Skin of body (tissue), 2 donors: Measurements from ENCODE around the gene REG3G. TPM values are rescaled to one million over a fixed set of nuclear protein-coding genes. Genes with fewer than 3 reads are reported as not detected.
"Not testable (repeated sequence)": the region's sequence is repeated elsewhere in the genome, so short reads cannot be mapped to it uniquely, and the experiment has no call there.

Source experiments
- DNase-seq: peaks from one replicate; lab custom pipeline; 2025; lab: John Stamatoyannopoulos, UW
- total RNA-seq: library from RNA; depleted of rRNA; stranded (reverse); fragments of >200 nt; gene quantifications from one replicate; pipeline ENCODE4 v1.2.3, GENCODE V29; 2014

The REG3G gene
- total RNA-seq, 1 donor from 2014 or later = not detected

- no peak for DNase-seq
Measured at GRCh38 chr2:79016342-79016741, 9.2 kb upstream of the REG3G start.

DNA sequence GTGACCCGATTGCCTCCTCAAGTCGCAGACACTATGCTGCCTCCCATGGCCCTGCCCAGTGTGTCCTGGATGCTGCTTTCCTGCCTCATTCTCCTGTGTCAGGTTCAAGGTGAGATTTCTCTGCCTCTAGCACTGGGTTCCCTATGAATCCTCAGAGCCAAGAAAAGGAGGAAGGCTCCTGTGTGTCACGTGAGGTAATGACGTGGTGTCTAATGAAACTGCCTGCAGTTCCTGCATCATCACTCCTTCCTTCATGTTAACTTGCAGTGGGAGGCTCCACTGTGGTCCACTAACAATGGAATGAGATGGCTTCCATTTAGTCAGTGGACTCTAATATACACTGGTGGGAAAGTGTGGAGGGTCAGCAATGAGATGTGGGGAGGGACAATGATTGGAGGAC, 559 bp downstream of the REG3G start:
- DNase-seq = no peak

- no peak for DNase-seq
Measured at GRCh38 chr2:79039944-79040343, 14.4 kb downstream of the REG3G start.

GRCh38 chr2:79041032-79041448, 15.5 kb downstream of the REG3G start:
- DNase-seq = no peak

GRCh38 chr2:79053486-79053885, 28.0 kb downstream of the REG3G start:
- DNase-seq = peak; percentile 77

DNA sequence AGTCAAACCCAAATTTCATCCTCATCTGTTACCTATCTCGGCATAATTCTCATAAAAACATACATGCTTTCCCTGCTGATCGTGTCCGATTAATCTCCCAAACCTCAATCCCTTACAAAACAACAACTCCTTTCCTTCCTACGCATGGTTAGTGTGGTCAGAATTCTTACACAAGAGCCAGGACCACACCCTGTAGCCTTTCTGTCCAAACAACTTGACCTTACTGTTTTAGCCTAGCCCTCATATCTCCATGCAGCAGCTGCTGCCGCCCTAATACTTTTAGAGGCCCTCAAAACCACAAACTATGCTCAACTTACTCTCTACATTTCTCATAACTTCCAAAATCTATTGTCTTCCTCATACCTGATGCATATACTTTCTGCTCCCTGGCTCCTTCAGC, 29.3 kb downstream of the REG3G start:
- DNase-seq = not testable (repeated sequence)

DNA sequence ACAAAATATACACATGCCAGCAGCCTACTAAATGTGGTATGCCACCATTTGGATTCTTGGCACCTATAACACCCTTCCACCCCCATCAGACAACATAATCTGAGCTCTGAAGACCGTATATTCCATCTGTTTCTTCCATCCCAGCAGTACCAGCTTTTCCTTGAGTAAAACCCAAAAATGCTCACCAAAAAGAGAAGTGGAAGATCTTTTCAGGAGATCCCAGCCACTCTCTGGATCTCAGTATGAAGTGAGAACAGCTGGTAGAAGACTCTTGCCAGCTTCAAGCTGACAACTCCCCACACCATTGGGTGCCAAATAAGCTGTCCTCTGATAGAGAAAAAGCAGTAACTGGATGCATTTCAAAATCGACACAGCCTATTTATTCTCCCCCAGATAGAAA, 39.7 kb downstream of the REG3G start:
- no peak for DNase-seq

GRCh38 chr2:79071078-79071477, 45.6 kb downstream of the REG3G start:
- no peak for DNase-seq

Other genes with a start within 250 kb of the REG3G start
- gene REG1B, start 62.3 kb downstream of the REG3G start, total RNA-seq = not detected
- not detected for gene REG1A, start 94.8 kb downstream of the REG3G start, total RNA-seq
- not detected for gene REG3A, start 134.1 kb downstream of the REG3G start, total RNA-seq